Activated CD4-positive, alpha-beta T cell treated with anti-CD3 and anti-CD28 coated beads, Interleukin-2, amount 50 U/mL, for 24 hours (primary cell): Measurements from ENCODE around the gene CACNA2D2.

Source experiments
- DNase-seq, 2 donors: peaks; one replicate each; pipeline ENCODE4 v3.0.0-alpha.2; 2020; ENCODE audit warnings: low read depth in 1 of 2, low spot score in 1 of 2

CACNA2D2 gene

DNA sequence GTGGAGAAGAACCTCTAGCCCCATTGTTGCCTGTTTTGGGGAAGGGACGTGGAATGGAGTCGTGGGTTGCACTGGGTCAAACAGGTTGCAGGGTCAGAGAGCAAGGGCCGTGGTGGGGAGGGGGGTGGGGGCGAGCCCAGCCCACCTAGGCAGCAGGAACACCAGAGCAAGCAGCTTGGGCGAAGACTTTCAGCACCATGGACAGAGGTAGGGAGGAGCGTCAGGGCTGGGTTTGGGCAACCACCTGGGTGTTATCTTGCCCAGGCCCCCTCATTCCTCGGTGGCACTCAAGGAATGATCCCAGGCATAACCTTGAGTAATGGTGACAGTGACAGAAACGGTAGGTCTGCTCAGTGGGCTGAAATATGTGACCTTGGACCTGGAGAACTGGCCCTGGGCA, 98.2 kb downstream of the CACNA2D2 start:
- DNase-seq = no peak

DNA sequence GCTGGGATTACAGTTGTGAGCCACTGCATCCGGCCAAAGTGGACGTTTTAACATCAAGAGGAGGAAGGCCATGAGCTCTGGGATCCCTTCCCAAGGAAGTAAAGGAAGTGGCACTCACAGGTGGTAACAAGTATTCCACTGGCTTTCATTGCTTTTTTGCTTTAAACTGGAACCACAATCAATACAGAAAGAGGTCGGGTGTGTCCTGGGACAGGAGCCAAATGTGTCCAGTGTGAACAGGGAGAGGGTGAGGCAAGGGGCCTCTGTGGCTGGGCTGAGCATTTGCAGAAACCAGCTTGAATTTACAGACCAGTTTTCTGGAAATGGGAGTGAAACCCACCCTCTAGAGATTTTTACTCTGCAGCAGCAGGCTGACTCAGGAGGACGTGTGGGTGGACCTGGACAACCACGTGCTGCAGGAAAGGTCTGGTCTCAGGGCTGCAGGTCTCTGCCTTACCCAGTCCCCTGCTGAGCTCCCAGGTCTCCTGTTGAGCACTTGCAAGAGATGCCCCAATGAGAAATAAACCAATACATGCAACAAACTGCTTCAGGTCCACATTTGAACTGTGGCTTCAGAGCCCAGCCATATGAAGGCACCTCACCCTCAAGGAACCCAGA, 101.3 kb downstream of the CACNA2D2 start:
- no peak for DNase-seq

- no peak for DNase-seq
These were observed 106.9 kb downstream of the CACNA2D2 start for GRCh38 chr3:50396502-50396901.

DNA sequence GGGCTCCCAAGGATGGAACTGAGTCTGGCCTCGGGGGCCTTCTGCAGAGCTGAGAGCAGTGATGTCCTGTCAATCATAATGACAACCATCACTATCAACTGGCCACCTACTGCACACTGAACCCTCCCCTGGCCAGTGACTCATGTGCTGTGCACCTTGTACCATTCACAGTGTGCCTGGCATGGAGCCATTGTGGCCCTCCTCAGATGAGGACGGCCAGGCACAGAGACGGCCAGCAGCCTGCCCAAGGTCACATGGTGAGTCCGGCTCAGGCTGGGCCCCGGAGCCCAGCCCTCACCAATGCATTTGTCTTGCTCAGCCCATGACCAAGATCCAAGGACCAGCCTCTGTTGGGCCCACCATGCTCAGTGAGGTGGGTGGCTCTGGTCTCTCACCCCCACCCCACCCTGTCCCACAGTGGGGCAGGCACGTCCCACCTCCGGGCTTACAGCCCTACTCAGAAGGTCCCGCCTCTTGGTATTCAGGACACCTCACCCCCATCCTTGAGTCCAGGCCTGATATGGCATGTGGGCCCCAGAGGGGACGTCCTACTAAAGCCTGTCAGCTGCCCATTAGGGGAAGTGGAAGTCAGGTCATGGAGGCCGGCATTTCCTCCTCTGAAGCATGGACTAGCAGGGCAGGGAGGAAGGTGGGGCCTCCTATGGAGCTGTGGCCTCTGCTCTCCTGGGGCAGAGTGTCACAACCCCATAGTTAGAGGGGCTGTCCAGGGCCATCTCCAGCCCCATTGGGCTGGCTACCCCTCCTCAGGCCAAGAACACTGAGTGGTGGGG, 108.2 kb downstream of the CACNA2D2 start:
- no peak for DNase-seq

GRCh38 chr3:50393061-50393460, 110.4 kb downstream of the CACNA2D2 start:
- DNase-seq = no peak

DNA sequence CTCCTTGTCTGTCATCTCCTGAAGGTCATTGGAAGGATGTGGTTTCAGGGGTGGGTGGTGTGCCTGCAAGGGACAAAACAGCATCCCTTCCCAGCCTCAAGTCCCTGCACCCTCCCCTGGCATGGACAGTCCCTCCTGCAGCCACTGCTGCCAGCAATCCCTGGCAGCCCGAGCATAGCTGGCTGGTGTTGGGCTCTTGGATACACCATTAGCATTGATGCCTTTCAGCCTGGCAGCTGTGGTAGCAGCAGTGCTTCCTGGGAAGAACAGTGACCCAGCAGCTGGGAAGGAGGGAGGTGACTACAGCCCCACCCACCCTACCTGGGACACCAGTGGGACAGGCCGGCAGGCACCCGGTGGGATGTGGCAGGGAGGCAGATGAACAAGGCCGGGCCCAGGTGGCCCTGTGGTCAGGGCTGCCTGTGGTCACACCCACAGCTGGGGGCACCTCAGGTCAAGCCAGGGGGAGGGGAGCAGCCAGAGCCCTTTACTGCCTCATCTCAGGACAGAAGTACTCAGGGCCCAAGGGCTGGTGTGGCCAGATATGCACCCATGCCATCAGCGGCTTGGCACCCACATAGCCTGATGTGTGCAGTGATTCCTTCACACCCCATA, 111.2 kb downstream of the CACNA2D2 start:
- DNase-seq = no peak

DNA sequence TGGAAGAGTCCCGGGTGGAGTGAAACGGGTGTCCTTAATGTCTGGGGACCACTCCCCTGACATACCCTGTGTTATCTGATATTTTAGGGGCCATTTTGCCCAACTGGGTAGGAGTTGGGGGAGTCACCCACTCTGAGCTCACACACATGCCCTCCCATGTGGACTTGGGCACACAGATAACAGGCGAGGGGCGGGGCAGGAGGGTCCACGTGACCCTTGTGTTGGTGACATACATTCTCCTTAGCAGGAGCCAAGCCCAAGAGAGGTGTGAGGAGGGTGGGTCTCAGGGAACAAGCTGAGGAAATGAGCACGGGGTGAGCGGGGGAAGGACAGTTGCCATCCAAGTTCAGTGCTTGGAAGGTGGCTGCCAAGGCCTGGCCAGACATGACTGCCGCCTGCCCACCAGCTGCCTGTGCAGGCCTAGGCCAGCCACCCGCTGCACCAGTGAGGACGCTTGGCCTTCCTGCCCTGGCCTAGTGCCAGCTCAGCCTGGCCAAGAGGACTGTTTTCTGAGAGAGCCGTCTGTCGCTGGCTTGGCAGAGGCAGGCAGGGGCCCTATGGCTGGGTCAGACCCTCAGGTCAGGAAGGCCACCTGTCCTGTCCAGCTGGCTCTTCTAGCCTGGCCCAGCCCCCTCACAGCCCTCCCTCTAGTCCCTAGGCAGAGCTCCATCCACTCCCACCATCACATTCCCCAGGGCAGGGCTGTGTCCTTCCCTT, 112.8 kb downstream of the CACNA2D2 start:
- DNase-seq = no peak

- no peak for DNase-seq
These were observed 114.0 kb downstream of the CACNA2D2 start for GRCh38 chr3:50389414-50389767.

GRCh38 chr3:50388720-50389413, 114.6 kb downstream of the CACNA2D2 start:
- DNase-seq = no peak

- DNase-seq = no peak
These were observed 115.3 kb downstream of the CACNA2D2 start for GRCh38 chr3:50388016-50388719.

DNA sequence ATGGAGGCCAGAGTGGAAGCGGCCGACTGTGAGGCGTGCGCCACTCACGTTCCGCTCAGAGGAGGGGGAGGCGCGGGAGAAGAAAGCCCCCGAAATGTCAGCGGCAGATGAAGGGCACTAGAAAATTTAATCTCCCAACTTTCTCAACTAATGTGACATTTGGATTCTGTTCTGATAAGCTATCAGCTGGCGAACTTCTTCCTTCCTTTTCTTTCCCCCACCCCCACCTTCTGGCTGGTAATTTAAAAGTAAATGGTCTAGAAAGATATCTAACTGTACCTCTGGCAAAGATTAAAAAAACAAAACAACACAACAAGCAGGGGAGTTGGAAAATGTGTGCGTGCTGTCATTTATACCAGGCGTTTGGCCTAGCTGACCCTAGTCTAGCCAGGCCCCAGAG, 117.7 kb downstream of the CACNA2D2 start:
- no peak for DNase-seq

- DNase-seq = no peak
These were observed 119.7 kb downstream of the CACNA2D2 start for GRCh38 chr3:50383750-50384149.

GRCh38 chr3:50382722-50383121, 120.7 kb downstream of the CACNA2D2 start:
- DNase-seq = no peak

- no peak for DNase-seq
These were observed 122.1 kb downstream of the CACNA2D2 start for GRCh38 chr3:50381383-50381782.

GRCh38 chr3:50380405-50381085, 122.9 kb downstream of the CACNA2D2 start:
- DNase-seq = no peak

DNA sequence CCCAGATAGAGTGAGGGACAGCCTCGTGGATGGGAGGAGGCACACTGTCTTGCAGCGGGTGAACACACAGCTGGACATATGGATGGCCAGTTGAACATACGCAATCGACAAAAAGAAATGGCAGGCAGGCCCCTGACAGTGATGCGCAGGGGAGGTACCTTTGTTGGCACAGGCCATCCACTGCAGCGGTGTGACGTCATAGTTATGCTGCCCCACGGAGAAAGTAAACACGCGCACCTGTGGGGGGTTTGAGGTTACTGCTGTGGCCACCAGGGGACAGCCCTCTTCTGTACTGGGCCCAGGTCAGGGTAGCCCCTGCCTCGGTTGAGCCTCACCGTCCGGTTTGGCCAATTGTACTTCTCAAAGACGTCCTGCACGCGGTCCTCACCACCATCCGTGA, 124.7 kb downstream of the CACNA2D2 start:
- DNase-seq = no peak

DNA sequence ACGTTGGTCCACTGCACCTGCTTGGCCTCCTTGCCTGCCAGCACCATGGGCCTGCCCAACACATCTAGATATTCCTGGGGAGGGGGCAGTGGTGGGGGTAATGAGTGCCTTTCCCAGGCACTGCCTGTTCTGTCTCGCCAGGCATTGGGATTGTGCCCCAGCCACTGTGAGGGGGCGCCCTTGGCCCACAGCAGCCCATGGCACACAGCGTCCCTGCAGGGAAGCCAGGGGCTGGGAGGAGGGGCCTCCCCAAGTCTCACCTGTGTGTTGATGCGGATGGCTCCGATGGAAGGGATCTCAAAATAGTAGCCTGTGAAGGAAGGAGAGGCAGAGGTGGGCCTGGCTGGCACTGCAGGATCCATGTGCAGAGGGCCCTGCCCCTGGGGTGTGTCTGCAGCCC, 125.4 kb downstream of the CACNA2D2 start:
- DNase-seq = no peak

- no peak for DNase-seq
These were observed 128.0 kb downstream of the CACNA2D2 start for GRCh38 chr3:50375258-50375931.
